Measurements from ENCODE around the gene SLC28A1. TPM values are rescaled to one million over a fixed set of nuclear protein-coding genes. Genes with fewer than 3 reads are reported as not detected.

The SLC28A1 gene
- total RNA-seq, 1 donor from 2014 or later = not detected

- intact Hi-C loops (cut with micrococcal nuclease) = no loop called here
These were observed 22.1 kb upstream of the SLC28A1 start for GRCh38 chr15:84862214-84862975.

GRCh38 chr15:84863565-84864443, 20.7 kb upstream of the SLC28A1 start:
- intact Hi-C loops (cut with micrococcal nuclease) = no loop called here

DNA sequence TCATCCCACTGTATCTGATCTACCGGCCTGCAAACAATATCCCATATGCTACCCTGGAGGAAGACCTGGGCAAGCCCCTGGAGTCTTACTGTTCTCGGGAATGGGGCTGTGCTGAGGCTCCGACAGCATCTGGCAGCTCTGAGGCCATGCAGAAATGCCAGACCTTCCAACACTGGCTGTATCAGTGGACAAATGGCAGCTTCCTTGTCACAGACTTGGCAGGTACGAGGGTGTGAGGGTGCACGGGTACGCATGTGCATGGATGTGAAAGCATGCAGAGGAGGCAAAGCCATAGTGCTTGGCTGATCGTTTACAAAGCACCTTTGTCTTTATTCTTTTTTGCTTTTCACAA, 20.0 kb upstream of the SLC28A1 start:
- intact Hi-C loops (cut with micrococcal nuclease) = no loop called here

- intact Hi-C loops (cut with micrococcal nuclease) = no loop called here
These were observed 19.3 kb upstream of the SLC28A1 start for GRCh38 chr15:84865074-84865569.

DNA sequence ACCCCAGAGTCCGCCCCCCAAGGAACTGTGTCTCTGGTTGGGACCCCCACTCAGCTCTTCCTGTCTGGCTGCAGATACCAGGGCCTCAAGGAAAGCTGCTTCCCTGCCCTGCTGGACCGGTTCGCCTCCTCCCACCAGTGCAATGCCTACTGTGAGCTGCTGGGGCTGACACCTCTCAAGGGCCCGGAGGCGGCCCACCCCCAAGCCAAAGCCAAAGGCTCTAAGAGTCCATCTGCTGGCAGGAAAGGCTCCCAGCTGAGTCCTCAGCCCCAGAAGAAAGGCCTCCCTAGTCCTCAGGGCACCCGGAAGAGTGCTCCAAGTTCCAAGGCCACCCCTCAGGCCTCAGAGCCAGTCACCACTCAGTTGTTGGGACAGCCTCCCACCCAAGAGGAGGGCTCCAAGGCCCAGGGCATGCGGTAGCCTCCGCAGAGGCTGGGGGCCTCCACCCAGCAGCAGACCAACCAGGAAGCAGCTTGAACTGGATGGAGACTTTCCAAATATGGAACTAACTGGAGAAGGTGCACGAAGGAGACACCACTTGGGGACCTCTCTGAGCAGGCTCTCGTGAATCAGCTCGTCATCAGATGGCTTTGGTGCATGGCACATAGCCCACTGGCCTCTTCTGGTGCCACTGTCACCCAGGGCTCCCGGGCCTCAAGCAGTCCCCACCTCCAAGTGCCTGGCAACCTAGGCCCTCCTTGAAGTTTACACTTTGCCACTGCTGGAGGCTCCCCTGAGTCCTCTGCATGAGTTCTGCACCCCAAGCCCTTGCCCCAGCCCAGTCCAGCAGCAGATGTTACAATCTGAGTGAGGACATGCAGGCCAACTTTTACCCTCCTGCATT, 16.2 kb upstream of the SLC28A1 start:
- intact Hi-C loops (cut with micrococcal nuclease) = no loop called here

- intact Hi-C loops (cut with micrococcal nuclease) = no loop called here
These were observed 15.0 kb upstream of the SLC28A1 start for GRCh38 chr15:84869510-84869909.

- intact Hi-C loops (cut with micrococcal nuclease) = no loop called here
These were observed 13.0 kb upstream of the SLC28A1 start for GRCh38 chr15:84871428-84871985.

GRCh38 chr15:84872009-84872910, 12.2 kb upstream of the SLC28A1 start:
- intact Hi-C loops (cut with micrococcal nuclease) = no loop called here

- intact Hi-C loops (cut with micrococcal nuclease) = no loop called here
These were observed 10.5 kb upstream of the SLC28A1 start for GRCh38 chr15:84873997-84874396.

DNA sequence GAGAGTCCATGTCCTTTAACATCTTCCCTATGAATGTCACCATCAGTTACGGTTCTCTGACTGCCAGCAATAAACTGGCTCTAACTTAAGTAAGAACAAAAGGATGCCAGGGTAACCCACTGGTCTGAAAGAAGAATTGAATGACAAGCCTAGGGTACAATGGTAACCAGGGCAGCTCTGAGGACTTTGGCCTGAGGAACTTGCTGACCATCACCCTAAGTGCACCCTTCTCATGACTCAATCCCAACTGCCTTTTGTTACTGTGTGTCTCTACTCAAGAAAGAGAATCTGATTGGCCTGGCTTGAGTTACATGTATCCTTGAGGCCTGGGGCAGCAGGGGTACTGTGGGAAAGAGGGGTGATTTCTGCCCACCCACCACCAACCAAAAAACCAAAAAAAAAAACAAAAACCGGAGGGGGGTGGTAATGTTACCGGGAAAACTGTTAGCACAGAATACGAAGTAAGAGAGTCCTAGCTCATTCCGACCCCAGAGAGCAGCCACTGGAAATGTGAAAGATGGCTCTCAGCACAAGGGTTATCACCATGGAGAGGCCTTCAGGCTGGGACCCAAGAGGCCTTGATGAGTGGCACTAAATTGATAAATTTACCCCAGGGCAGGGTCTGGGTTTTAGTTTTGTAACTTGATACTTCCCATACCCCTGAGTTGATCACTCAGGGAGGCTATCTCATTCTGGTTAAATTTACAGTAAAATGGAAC, 9.3 kb upstream of the SLC28A1 start:
- intact Hi-C loops (cut with micrococcal nuclease) = loop anchor here (5.0 kb wide), 1 partner anchor 52 kb away; no protein-coding TSS in a partner anchor

GRCh38 chr15:84876269-84876668, 8.2 kb upstream of the SLC28A1 start:
- intact Hi-C loops (cut with micrococcal nuclease) = loop anchor here (5.0 kb wide), 1 partner anchor 51 kb away; no protein-coding TSS in a partner anchor

DNA sequence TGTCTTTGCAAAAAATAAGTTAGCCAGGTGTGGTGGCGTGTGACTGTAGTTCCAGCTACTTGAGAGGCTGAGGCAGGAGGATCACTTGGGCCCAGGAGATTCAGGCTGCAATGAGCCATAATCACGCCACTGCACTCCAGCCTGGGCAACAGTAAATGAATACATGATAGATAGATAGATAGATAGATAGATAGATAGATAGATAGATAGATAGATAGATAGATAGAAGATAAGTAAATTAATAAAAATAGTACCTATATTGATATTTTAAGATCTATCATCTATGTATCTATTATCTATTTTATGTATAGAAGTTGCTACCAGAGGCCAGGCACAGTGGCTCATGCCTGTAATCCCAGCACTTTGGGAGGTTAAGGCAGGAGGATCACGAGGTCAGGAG, 6.8 kb upstream of the SLC28A1 start:
- intact Hi-C loops (cut with micrococcal nuclease) = loop anchor here (1.0 to 5.0 kb wide), 3 partner anchors 50 to 289 kb away; partner anchors contain the start of gene WDR73

- intact Hi-C loops (cut with micrococcal nuclease) = loop anchor here (1.0 to 5.0 kb wide), 3 partner anchors 49 to 290 kb away; partner anchors contain the start of gene WDR73
These were observed 6.0 kb upstream of the SLC28A1 start for GRCh38 chr15:84878504-84878903.

GRCh38 chr15:84879088-84879780, 5.2 kb upstream of the SLC28A1 start:
- intact Hi-C loops (cut with micrococcal nuclease) = loop anchor here (5.0 kb wide), 1 partner anchor 48 kb away; no protein-coding TSS in a partner anchor

- intact Hi-C loops (cut with micrococcal nuclease) = no loop called here
These were observed 4.5 kb upstream of the SLC28A1 start for GRCh38 chr15:84880007-84880406.

DNA sequence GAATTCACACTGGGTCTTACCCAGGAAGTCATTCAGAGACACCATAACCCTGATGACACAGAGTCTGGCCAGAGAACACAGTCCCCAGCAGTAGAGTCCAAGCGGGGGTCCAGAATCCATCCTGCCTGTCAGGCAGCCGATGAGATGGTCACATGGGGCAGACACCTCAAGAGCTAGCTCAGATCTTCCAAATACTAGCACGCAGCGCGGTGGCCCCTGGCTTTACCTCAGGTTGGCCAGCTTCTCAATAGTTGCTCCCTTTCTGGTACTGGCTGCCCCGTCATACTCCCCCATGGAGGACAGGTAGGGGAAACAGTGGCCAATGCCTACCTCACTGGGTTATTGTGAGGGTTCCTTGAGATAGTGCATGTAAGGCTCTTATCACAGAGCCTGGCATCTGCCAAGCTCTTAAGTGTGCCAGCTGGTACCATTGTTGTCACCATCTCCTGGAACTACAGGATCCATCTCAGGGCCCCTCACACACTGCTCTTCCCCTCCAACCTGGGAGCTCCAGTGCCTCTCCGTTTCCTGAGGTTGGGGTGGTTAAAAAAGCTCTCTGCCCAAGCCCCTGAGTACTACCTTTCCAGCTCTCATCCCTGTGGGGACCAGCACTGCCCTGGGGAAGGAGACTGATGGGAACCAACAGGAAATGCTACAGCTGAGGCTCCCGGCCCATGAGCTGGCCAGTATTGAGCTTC, 3.5 kb upstream of the SLC28A1 start:
- intact Hi-C loops (cut with micrococcal nuclease) = no loop called here

DNA sequence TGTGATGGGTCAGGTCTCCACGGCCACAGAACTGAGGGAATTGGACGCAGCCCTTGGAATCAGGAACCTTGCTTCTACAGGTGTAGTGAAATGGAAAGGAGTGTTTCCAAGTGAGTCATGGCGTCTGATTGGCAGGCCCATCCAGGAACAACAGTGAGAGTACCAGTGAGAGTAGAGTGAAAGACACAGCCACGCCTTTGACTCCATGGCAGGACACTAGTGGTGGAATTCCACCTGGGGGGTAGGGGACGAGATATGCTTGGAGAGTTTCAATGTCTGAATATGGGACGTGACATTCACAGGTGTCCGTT, 3.0 kb upstream of the SLC28A1 start:
- intact Hi-C loops (cut with micrococcal nuclease) = no loop called here

DNA sequence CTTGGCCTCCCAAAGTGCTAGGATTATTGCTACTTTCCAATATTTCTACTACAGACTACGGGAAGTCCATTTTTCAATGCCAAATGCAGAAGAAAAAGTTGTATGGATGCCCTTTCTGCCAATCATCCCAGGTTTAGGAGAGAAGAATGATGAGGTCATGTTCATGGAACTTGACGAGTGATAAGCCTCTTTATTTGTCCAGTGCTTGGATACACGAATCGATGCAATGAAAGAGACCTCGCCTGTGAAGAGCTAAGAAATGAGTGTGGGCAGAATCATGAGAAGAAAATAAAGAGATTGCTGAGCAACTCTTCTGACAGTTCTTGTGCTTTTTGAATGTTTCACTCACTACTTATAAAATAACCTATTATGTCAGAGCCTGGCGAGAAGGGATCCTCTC, 996 bp upstream of the SLC28A1 start:
- intact Hi-C loops (cut with micrococcal nuclease) = no loop called here

All from T-helper 2 cell treated with Interferon-gamma antibody and Interleukin-4, amounts not matched to agents 100 ng/mL and 5 ng/mL, for 36 hours (primary cell).